ENCODE results near the gene TMEM147. TPM values are rescaled to one million over a fixed set of nuclear protein-coding genes. Genes with fewer than 3 reads are reported as not detected.
A peak's percentile ranks its signal among the peaks of the same experiment; 100 is the strongest.

TMEM147 gene
- total RNA-seq, 2 experiments from 2014 or later = 73.5 to 81.9 TPM

DNA sequence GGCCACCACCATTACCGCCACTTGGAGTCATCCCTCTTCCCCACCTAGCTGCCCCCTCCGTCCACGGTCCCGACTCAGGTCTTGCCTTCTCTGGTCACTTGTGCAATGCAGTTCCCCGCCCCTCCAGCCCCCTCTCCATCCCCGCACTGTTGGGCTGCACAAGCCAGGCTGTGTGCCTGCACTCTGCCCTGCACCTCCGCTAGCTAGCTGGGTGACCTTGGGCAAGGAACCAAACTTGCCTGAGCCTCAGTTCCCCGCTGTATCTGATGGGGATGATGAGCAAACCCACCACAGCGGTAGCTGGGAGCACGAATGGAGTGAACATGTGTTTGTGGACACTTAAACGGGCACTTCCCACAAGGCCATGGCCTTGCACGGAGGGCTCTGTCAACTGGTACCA lies 5.6 kb upstream of the TMEM147 start:
- Mint-ChIP-seq H3K27ac (no peak overlapping the region), H3K4me1 (ENCODE audit: low read depth) (peaks cover 8% of the 10 kb centered on the region), H3K4me3 (no peak overlapping the region), H3K27me3 (peaks cover 4% of the 10 kb centered on the region), H3K9me3 (no peaks in the 10 kb centered on the region), H3K36me3 (peaks cover 4% of the 10 kb centered on the region)
- DNase-seq = no peak
- intact Hi-C loops (cut with micrococcal nuclease) = no loop called here
- ChIA-PET POLR2A (no interaction called here), CTCF (no interaction called here)

- no peak overlapping the region for H3K27ac Mint-ChIP-seq
- intact Hi-C loops (cut with micrococcal nuclease) = no loop called here
- POLR2A ChIA-PET = no interaction called here
- H3K36me3 Mint-ChIP-seq = peaks cover 4% of the 10 kb centered on the region
- DNase-seq = no peak
- no peaks in the 10 kb centered on the region for H3K9me3 Mint-ChIP-seq
- H3K4me3 Mint-ChIP-seq = no peak overlapping the region
- peaks cover 1% of the 10 kb centered on the region for H3K27me3 Mint-ChIP-seq
- peaks cover 9% of the 10 kb centered on the region for H3K4me1 Mint-ChIP-seq (ENCODE audit: low read depth)
- CTCF ChIA-PET = no interaction called here
Observed at GRCh38 chr19:35540356-35540927, 5.0 kb upstream of the TMEM147 start.

GRCh38 chr19:35542209-35542608 lies 3.2 kb upstream of the TMEM147 start:
- CTCF ChIA-PET = no interaction called here
- H3K27ac Mint-ChIP-seq = no peak overlapping the region
- DNase-seq = no peak
- H3K4me3 Mint-ChIP-seq = no peak overlapping the region
- peaks cover 21% of the 10 kb centered on the region for H3K4me1 Mint-ChIP-seq (ENCODE audit: low read depth)
- peaks cover 11% of the 10 kb centered on the region for H3K36me3 Mint-ChIP-seq
- no peaks in the 10 kb centered on the region for H3K9me3 Mint-ChIP-seq
- intact Hi-C loops (cut with micrococcal nuclease) = no loop called here
- H3K27me3 Mint-ChIP-seq = no peaks in the 10 kb centered on the region
- POLR2A ChIA-PET = no interaction called here

GRCh38 chr19:35543280-35544109 lies 1.9 kb upstream of the TMEM147 start:
- Mint-ChIP-seq H3K27me3 (no peaks in the 10 kb centered on the region), H3K36me3 (peaks cover 19% of the 10 kb centered on the region), H3K4me1 (ENCODE audit: low read depth) (peaks cover 27% of the 10 kb centered on the region), H3K4me3 (no peak overlapping the region), H3K9me3 (no peaks in the 10 kb centered on the region), H3K27ac (no peak overlapping the region)
- intact Hi-C loops (cut with micrococcal nuclease) = no loop called here
- DNase-seq = no peak
- ChIA-PET POLR2A (interaction anchor here (0.5 kb wide), 1 partner anchor 47 kb away, joined by 3 read pairs; no protein-coding TSS in a partner anchor), CTCF (interaction anchor here (0.6 to 1.0 kb wide), 2 partner anchors 25 to 33 kb away, joined by 3 read pairs; no protein-coding TSS in a partner anchor)

- H3K27me3 Mint-ChIP-seq = no peaks in the 10 kb centered on the region
Observed at GRCh38 chr19:35544110-35544802, 1.2 kb upstream of the TMEM147 start.

GRCh38 chr19:35545855-35546381 lies 492 bp downstream of the TMEM147 start:
- DNase-seq = peak; percentile 81
- H3K36me3 Mint-ChIP-seq = peaks cover 27% of the 10 kb centered on the region
- ChIA-PET POLR2A (no interaction called here), CTCF (interaction anchor here (3.8 kb wide), 1 partner anchor 45 kb away, joined by 34 read pairs; no protein-coding TSS in a partner anchor)
- no peaks in the 10 kb centered on the region for H3K27me3 Mint-ChIP-seq
- intact Hi-C loops (cut with micrococcal nuclease) = loop anchor here (1.0 to 5.0 kb wide), 8 partner anchors 34 to 201 kb away; partner anchors contain the start of genes DMKN, FFAR1, HAUS5 and LIN37
- peaks cover 35% of the 10 kb centered on the region for H3K4me1 Mint-ChIP-seq (ENCODE audit: low read depth)
- peak overlapping the region; percentile 93 for H3K4me3 Mint-ChIP-seq
- peak overlapping the region; percentile 91 for H3K27ac Mint-ChIP-seq
- no peaks in the 10 kb centered on the region for H3K9me3 Mint-ChIP-seq

More at GRCh38 chr19:35544110-35544802, 1.2 kb upstream of the TMEM147 start:
- intact Hi-C loops (cut with micrococcal nuclease) = no loop called here
- POLR2A ChIA-PET = interaction anchor here (0.5 kb wide), 1 partner anchor 46 kb away, joined by 3 read pairs; no protein-coding TSS in a partner anchor
- Mint-ChIP-seq H3K4me1 (ENCODE audit: low read depth) (peaks cover 34% of the 10 kb centered on the region), H3K27ac (peak overlapping the region; percentile 91), H3K4me3 (peak overlapping the region; percentile 93), H3K9me3 (no peaks in the 10 kb centered on the region), H3K36me3 (peaks cover 23% of the 10 kb centered on the region)
- CTCF ChIA-PET = interaction anchor here (0.6 to 1.0 kb wide), 3 partner anchors 12 to 34 kb away, joined by 3 read pairs; no protein-coding TSS in a partner anchor
- DNase-seq = no peak

GRCh38 chr19:35546532-35546931 lies 1.1 kb downstream of the TMEM147 start:
- Mint-ChIP-seq H3K36me3 (peaks cover 27% of the 10 kb centered on the region), H3K27ac (peak overlapping the region; percentile 91), H3K4me1 (ENCODE audit: low read depth) (peaks cover 35% of the 10 kb centered on the region), H3K9me3 (no peaks in the 10 kb centered on the region), H3K27me3 (no peaks in the 10 kb centered on the region), H3K4me3 (peak overlapping the region; percentile 93)
- intact Hi-C loops (cut with micrococcal nuclease) = loop anchor here (1.0 to 5.0 kb wide), 8 partner anchors 34 to 201 kb away; partner anchors contain the start of genes DMKN, FFAR1, HAUS5 and LIN37
- ChIA-PET CTCF (interaction anchor here (0.9 to 3.8 kb wide), 2 partner anchors 44 to 202 kb away, joined by 3 to 34 read pairs; partner anchors contain the start of gene LIN37), POLR2A (no interaction called here)
- DNase-seq = no peak

- intact Hi-C loops (cut with micrococcal nuclease) = loop anchor here (2.0 to 5.0 kb wide), 5 partner anchors 37 to 202 kb away; partner anchors contain the start of genes DMKN, FFAR1, HAUS5 and LIN37
- Mint-ChIP-seq H3K27me3 (no peaks in the 10 kb centered on the region), H3K36me3 (peaks cover 23% of the 10 kb centered on the region), H3K4me1 (ENCODE audit: low read depth) (peaks cover 33% of the 10 kb centered on the region), H3K9me3 (no peaks in the 10 kb centered on the region), H3K4me3 (no peak overlapping the region), H3K27ac (no peak overlapping the region)
- DNase-seq = peak; percentile 65
- CTCF ChIA-PET = interaction anchor here (0.6 to 3.8 kb wide), 21 partner anchors 9 to 408 kb away, joined by 3 to 34 read pairs (median 6); partner anchors contain the start of genes COX6B1 and HAUS5
- POLR2A ChIA-PET = no interaction called here
Observed at GRCh38 chr19:35549174-35549788, 3.9 kb downstream of the TMEM147 start.

- Mint-ChIP-seq H3K27me3 (no peaks in the 10 kb centered on the region), H3K27ac (no peak overlapping the region), H3K9me3 (no peaks in the 10 kb centered on the region), H3K4me1 (ENCODE audit: low read depth) (peaks cover 26% of the 10 kb centered on the region), H3K4me3 (no peak overlapping the region), H3K36me3 (peaks cover 23% of the 10 kb centered on the region)
- intact Hi-C loops (cut with micrococcal nuclease) = loop anchor here (2.0 to 5.0 kb wide), 5 partner anchors 38 to 203 kb away; partner anchors contain the start of genes DMKN, FFAR1, HAUS5 and LIN37
- ChIA-PET POLR2A (no interaction called here), CTCF (interaction anchor here (0.9 to 3.8 kb wide), 4 partner anchors 9 to 48 kb away, joined by 4 to 34 read pairs (median 20); no protein-coding TSS in a partner anchor)
- no peak for DNase-seq
Observed at GRCh38 chr19:35549879-35550523, 4.6 kb downstream of the TMEM147 start.

DNA sequence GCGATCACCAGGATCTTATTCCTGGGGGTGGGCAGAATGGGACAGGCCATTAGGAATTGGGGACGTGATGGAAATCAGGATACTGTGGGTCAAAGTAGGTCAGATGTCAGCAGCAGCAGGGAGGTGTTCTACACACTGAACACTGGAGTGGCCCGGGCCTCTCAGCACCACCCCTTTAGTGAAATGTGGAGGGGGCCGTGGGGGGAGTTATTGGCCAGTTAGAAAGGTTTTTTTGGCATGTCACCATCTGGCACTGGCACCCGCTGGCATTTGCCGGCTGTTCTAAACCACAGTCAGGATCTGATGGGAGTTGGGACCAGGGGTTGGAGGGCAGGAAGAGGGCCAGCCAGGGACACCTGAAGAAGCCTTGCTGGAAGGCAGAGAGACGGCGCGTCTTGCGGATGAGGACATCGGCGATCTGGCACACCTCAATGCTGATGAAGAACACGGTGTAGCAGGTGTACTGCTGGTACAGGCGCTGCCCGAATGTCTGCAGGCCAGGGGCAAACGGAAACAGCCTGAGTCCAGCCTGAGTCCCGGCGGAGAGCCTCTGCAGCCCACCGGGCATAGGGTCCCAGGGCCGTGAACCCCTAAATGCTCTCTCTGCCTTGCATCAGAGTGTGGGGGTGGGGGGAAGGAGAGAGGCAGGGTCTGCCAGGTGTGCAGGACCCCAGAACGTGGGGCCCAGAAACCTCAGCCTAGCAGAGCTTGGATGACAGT lies 5.8 kb downstream of the TMEM147 start:
- DNase-seq = no peak
- intact Hi-C loops (cut with micrococcal nuclease) = no loop called here
- peaks cover 24% of the 10 kb centered on the region for H3K4me1 Mint-ChIP-seq (ENCODE audit: low read depth)
- no peak overlapping the region for H3K27ac Mint-ChIP-seq
- no peaks in the 10 kb centered on the region for H3K27me3 Mint-ChIP-seq
- no peaks in the 10 kb centered on the region for H3K9me3 Mint-ChIP-seq
- no peak overlapping the region for H3K4me3 Mint-ChIP-seq
- CTCF ChIA-PET = interaction anchor here (1.0 kb wide), 1 partner anchor 15 kb away, joined by 3 read pairs; no protein-coding TSS in a partner anchor
- POLR2A ChIA-PET = no interaction called here
- H3K36me3 Mint-ChIP-seq = peaks cover 21% of the 10 kb centered on the region
